Globus pallidus (tissue), 1 donor: ENCODE measurements around the gene ANTXR1.

Experiments used
- DNase-seq: peaks from one replicate; pipeline ENCODE4 v3.0.0-alpha.2; 2015; ENCODE audit warnings: low spot score

The ANTXR1 gene

DNA sequence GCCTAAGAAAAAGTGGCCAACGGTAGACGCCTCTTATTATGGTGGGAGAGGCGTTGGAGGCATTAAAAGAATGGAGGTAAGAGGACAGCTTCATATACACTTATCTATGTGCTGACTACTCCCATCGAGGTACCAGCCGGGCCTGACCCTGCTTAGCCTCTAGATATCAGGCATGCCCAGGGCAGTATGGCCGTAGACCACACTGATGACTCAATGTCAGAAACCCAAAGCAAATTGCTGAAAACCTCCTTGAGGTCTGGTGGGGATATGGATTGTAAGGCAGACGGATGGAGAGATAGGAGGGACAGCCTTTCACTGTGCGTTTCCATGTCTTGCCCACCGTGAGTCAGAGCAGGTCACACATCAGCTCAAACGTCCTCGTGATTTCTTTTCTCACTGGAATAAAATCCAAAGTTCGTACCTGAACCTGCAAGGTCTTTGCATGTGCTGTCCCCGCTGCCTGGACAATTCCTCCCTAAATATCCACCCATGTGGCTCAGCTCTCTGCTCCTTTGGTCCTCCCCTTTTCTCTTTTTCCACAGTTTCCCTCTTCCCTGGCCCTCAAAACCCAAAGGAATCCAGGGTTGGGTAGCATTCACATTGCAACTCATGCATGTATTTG is 168.9 kb downstream of the ANTXR1 start:
- no peak for DNase-seq

DNA sequence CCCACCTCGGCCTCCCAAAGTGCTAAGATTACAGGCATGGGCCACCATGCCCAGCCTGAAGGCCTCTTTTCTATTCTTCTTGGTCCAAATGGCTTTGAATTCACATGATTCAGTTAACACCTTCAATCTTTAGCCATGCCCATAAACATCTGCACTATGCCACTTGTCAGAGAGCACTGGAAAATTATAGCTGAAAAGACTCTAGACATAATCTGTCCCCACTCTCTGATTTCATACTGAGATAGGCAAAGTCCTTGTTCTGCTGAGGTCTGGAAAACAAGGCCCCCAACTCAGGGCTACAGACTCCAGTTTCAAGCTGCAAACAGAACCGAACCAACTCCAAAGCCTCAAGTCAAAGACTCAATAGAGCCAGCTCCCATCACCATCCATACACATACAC is 170.7 kb downstream of the ANTXR1 start:
- DNase-seq = no peak

DNA sequence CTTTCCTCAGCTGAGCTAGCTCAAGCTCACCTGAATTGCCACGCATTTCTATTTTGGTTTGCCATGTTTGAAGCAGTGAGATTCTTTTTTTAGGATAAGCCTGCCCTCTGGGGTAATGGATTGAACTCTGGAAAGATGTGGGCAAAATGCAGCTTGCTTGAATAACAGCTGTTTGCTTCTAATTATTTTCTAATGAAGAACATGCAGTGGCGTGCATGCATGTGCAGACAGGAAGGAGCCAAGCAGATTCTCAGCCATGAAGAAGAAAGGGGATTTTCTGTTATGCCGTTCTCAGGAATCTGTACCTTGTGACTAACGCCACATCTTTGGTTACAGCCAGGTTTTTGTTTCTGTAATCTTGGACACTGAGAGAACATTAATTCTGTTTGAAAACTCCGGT is 171.2 kb downstream of the ANTXR1 start:
- no peak for DNase-seq

DNA sequence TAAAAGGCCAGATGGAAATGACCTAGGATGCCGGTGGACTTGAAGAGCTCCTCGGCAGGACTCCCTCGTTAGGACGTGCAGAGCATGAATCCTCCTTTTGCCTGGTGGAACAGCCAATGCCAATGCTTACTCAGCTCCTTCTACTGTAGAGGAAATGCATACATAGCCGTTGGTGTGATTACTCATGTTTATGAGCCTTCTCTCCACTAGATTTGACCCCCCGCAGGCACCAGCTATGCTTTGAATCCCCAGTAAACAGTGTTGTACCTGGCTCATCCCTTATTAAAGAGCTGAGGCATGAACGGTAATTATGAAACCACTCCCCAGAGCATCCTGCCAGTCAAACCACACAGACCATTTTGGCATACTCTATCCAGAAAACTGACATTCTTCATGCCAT is 172.8 kb downstream of the ANTXR1 start:
- no peak for DNase-seq

DNA sequence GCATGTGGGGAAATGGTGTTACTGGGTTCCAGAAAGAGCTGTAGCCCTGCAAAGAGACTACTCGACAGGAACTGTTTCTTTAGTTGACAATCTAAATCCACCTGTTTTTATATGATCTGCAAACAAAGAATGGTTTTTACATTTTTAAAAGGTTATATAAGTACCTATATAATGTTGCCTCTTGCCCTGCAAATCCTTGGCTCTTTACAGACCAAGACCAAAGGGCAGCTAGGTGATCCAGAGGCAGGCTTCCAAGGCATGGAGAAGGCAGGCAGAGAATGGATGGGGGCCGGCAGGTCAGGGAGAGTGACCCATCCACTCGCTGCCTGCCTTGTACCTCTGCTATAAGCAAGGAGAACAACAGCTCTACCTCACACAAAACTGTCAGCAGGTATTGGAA is 173.6 kb downstream of the ANTXR1 start:
- no peak for DNase-seq

DNA sequence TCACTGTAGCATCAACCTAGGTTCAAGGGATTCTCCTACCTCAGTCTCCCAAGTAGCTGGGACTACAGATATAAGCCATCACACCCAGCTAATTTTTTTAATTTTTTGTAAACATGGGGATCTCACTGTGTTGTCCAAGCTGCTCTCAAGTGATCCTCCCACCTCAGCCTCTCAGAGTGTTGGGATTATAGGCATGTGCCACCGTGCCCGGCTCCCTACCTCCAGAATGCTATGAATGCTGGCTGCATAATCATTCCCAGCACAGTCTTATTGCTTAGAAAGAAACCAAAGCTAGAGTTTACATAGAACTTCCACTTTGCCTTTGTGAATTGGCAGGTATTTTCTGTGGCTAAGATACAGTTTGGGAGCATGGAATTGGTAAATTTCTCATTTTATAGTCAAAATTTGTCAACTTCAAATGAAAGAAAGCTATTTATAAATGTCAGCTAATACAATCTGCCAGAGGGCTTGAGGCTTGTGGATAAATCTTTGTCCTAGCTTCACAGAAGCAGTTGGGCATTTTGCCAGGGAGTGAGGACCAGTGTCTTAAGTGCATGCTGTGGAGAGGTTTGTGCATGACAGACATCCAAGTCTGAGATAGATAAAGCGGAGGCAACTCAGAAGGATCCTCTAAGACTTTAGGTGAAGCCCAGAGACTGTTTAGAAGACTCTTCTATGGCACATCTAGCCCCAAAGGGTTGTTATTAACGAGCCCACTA is 175.4 kb downstream of the ANTXR1 start:
- DNase-seq = no peak

DNA sequence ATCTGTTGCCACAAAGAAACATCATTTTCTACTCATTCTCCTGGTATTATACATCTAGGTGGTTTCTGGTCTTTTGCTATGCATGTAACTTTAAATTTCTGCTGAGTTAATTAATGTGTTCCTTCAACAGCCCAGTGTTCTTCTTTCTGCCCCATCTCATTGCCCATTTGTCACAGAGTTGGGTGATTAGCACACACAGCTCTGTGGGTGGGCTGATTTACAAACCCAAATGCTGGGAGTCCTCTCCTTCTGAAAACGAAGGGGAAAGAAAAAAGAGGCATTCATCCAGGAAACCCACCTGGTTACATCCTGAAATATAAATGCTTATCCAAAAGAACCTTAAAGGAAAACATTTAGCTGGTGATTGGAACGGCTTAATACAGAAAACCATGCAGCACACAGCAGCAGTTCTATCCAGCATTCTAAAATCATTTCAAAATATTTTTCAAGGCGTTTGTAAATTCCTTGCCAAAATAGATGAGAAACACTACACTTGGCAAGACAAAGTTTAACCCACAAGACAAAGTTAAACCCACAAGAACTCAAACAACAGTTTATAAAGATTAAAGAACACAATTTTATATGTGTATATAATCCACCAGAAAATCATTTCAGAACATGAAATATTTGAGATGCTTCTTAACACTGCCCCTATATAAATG is 177.9 kb downstream of the ANTXR1 start:
- no peak for DNase-seq

DNA sequence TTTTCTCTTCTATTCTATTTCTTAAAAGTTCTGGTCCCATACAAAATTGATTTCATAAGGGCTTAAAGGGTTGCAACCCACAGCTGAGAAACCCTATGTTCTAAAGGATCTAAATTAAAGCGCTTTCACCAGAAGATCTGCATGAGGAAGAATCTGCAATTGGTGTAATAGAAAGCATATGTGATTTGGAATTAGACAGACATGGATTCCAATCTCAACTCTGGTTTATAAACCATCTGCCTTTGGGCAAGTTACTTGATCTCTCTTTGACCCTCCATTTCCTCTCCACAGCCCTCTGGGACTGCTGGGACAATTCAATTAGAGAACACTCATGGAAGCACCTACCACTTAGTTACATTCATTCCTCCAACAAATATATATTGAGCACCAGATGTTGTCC is 178.7 kb downstream of the ANTXR1 start:
- DNase-seq = no peak

DNA sequence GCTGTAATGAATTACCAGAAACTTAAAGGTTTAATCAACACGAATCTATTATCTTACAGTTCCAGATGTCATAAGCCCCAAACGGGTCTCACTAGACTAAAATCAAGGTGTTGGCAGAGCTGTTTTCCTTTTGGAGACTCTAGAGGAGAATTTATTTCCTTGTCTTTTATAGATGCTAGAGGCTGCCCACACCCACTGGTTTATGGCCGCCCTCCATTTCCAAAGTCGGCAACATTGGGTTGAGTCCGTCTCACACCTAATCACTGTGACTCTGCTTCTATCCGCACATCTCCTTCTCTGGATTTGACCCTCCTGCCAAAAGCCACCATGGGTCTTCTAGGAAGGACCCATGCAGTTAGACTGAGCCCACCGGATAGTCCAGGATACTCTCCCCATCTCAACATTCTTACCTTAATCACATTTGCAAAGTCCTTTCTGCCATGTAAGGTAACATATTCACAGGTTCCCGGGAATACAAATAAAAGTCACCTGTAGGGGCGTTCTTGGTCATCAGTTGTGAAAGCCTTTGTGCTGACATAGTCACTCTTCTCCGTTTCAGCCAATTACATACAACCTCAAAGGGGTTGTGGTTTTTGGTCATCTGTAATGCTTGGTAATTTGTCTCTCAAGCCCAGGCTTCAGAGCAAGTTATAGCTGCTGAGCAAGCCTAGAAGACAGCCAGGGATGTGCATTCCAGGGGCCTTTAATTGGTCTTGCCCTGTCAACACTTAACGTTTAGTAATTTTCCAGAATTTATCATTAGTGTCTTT is 179.4 kb downstream of the ANTXR1 start:
- DNase-seq = no peak

DNA sequence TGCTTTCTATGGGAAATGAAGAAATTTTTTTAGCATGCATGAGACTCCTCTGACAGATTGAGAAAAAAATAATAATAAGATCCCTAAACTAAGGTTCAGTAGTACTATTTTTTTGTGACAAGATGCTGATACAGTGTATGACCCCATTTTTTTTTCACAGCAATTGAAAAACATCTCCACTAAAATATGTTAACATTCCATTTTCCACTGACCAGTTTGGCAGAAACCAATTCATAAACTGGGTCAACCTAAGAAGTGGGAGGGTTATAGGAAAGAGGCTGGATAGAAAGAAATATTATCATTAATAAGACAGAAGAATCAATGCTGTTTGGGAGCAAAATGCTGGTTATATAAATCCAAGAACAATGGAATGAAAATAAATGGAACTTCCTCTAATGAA is 182.7 kb downstream of the ANTXR1 start:
- DNase-seq = no peak

DNA sequence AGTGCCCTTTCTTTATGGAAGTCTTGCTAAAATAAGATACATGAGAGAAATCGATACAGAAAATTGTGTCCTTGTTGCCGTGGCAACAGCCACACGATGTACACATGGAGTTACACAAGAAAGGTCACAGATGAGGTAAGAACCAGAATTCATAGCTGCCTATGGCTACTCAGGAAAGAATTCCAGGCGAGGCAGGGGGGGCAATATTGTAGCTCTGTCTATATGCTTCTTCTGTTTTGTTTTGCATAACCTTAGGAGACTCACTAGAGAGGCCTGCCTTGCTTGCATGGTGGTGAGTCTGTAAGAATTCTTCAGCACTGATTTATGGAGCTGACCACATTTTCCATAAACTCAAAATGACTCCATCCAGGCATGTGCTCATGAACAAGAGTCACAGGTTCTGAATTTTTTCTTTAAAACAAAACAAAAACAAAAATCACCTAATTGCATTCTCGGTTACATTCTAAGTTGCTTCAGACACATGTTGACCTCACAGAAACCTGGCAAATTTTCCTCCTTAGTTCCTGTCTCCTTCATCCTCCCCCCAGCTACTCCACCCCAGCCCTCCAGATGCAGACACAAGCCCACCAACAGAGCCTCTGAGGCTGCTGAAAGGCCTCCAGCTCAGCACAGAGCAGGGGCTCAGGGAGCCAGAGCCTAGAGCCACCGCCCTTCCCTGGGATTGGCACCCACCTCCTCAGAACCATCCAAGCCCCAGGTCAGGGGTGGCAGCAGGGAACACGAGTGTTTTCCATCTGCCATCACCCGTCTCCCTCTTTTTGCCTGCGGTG is 183.5 kb downstream of the ANTXR1 start:
- DNase-seq = no peak

DNA sequence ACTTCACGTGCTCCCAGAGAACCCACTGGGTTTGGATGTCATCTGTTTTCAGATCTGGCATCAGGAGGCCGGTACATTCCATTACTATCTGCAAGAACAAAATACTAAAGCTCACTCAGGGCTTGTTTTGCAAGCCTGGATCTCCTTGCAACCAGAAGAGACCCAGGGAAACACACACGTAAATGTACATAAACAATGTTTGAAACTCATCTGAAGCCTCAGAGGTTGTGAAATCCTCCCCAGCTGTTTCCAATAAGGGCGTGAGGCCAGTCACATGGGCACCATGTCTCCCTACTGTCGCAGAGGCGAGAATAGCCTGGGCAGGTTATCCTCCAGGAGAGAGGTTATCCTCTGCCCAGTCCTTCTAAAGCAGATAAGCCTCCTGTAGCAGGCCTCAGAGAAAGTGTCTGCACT is 187.1 kb downstream of the ANTXR1 start:
- DNase-seq = no peak

DNA sequence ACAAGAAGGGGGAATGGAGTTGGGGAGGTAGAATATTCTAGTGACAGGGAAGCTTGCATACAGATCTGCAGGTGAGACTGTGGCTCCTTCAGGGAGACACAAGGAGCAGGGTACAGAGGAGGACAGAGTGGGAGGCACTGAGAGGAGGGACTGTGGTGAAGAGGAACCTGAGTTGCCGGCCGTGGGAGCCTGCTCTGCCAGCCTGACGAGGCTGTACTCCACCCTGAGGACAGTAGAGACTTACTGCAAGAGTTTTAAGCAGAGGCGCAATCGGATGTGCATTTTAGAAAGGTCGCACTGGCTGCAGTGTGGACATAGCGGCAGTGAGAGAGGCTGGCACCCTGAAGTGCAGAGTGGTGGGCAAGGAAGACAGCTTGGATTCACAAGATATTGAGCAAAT is 188.3 kb downstream of the ANTXR1 start:
- DNase-seq = no peak

DNA sequence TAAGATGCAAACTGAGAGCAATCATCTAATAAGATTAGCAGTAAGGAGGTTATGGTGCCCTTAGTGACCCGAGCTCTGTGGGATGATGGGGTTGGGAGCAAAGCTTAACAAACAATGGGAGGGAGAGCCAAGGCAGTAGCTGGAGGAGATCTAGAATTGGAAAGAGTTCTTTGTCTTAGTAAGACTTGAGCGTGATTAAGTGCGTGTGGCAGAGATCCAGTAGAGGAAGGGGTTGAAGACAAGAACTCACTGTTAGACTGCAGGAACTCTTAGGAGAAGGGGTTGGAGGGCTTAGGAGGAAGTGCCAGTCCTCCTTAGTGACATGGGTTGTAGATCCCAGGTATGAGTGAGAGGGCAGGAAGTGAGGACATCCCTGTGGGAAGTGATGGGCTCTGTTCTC is 189.3 kb downstream of the ANTXR1 start:
- DNase-seq = no peak

DNA sequence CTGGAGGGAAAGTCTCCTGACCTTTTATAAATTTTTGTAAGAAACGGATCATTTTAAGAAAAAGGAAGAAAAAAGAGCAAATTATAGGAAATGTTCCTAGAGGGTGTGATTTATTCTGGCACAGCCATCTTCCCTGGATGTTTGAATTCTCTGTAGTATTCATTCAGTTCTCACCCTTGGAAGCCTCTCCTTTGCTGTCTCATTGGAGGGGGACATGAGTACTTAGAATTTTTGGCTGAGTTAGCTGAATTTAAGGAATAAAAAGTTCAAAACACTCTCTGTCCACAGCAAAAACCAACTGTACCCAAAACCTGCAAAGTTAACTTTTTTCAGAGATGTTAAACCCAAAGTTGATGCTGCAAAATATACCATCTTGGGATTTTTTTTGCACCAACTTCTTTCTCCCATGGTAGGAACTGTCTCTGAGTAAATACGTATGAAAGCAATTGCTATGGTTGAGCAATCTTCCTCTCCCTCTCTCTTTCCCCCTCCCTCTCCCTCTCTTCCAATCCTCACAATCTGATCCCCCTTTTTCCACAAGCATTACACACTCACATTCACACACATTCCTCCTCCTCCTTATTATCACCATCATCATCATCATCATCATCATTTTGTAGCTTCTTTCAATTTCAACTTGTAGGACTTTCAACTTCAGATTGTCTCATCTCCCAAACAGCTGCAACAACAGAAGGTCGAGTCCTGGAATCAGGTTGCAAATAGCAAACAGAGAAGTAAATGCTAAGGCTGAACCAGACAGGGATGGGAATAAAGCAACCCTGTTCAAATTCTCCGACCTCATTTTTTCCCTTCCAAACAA is 190.4 kb downstream of the ANTXR1 start:
- DNase-seq = no peak

DNA sequence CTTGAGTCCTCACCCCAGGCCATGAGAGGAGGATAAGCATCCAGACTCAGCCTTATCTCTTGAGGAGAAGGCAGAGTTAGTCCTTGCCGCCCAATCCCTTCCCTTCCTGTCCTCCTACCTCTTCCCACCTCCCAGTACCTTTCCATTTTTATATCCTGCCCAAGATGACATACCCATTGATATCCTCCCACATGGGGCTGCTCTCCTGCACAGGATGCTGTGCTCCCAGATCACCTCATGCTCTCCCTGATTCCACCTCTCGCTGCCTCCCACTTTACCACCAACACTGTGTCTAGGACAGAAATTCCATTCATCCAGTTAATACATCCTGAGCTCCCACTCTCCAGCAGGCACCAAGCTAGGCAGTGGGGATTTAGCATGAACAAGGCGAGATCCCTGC is 191.7 kb downstream of the ANTXR1 start:
- no peak for DNase-seq

DNA sequence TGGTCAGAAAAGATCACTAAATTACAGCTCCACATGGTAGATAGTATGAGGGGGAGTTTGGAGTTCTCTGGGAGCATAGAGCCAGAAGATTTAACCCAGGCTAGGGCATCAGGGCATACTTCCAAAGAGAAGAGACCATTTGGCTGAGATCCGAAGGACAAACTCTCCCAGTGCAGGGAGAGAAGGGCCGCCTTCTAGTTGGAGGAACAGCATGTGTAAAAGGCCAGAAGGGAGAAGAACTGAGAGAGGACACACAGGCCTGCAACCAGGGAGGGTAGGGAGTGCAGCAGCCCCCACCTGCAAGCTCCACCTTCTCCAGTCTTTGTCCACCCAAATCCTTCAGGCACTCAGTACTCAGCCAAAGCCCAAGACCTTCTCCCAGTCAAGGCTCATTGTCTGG is 192.1 kb downstream of the ANTXR1 start:
- DNase-seq = no peak

DNA sequence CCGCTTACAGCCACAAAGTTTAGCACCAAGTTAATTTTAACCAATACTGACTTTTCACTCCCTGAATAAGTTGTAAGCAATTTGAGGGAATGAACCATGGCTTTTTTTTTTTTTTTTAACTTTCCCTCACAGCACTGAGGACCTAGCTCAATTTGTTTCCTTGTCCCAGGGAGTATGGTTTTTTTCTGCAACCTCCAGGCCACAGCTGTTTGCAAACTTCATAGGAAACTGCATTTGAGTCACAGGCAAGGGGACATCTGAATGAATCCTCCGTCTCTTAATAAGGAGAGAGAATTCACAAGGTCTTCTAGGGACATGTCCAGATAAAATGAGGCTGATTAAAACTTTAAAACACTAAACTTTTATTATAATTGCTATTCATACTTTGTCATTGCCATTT is 192.5 kb downstream of the ANTXR1 start:
- DNase-seq = no peak

DNA sequence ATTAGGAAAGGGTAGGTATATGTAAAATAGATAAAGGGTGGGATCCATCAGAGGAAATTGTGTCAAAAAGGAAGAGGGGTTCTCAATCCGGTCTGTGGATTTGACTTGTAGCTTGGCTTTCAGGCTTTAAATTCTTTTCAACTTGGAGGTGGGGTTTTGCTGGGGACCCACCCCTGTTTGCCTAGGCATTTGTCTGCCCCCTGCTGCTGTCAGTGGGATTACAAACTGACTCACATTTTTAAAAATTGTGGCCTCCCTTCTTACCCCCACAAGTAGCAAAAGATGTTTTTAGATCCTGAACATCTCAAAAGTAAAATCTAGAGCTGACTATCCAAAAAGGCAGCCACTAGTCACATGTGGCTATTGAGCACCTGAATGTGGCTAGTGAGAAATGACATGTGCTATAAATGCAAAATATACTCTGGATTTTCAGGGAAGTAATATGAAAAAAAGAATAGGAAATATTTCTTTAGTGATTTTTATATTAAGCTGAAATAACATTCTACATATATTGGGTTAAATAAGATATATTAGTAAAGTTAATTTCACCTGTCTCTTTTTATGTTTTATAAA is 195.1 kb downstream of the ANTXR1 start:
- no peak for DNase-seq

DNA sequence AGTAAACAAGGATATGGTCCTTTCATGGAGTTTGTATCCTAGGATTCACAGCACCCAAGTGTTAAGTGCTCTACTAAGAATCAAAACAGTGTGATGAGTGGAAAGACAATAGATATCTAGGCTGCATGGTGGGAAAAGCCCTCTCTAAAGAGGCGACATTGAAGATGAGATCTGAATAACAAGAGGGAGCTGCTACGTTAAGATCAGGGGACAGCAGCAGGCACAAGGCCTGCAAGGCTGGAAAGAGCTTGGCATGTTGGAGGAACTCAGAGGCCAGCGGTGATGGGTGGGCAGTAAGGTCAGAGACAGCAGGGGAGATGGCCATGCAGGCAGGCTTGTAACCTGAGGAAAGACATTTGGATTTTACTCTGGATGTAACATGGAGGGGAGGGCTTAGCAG is 196.5 kb downstream of the ANTXR1 start:
- DNase-seq = no peak

DNA sequence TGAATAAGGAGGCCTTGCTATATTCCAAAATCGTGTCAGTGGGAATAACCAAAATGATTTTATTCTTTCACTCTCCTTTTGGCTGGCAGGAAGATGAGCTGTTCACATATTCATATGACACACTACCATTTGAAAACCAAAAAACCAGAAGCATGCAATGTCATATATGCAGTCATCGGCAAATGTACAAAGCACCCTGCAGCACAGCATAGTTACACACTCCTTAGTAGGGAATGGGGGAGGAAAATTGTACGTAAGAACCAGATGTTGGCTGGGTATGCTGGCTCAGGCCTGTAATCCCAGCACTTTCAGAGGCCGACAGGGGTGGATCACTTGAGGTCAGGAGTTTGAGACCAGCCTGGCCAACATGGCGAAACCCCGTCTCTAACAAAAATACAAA is 197.4 kb downstream of the ANTXR1 start:
- no peak for DNase-seq
